Cardiac fibroblast (primary cell): ENCODE results near the gene IL18.

Experiments
- DNase-seq, 2 donors: peaks; one replicate each; pipeline versions ENCODE4 v3.0.0 to v3.0.0-alpha.2; 2010; ENCODE audit warnings: low read depth in 2 of 2
- H3K4me3 ChIP-seq, 2 donors: replicated peaks in 1 of 2; 1 replicate in 1 of 2; 2 replicates in 1 of 2; pipeline ENCODE4 v1.5.1; 2011; ENCODE audit warnings: low read depth in 2 of 2, low read length in 2 of 2, mild to moderate bottlenecking in 2 of 2, moderate library complexity in 1 of 2
- TF ChIP-seq, protein P1 (sequence below): IDR thresholded peaks from one replicate; pipeline ENCODE4 v1.5.1; 2011; ENCODE audit warnings: low read depth, mild to moderate bottlenecking, low read length, inconsistent platforms

Gene IL18

DNA sequence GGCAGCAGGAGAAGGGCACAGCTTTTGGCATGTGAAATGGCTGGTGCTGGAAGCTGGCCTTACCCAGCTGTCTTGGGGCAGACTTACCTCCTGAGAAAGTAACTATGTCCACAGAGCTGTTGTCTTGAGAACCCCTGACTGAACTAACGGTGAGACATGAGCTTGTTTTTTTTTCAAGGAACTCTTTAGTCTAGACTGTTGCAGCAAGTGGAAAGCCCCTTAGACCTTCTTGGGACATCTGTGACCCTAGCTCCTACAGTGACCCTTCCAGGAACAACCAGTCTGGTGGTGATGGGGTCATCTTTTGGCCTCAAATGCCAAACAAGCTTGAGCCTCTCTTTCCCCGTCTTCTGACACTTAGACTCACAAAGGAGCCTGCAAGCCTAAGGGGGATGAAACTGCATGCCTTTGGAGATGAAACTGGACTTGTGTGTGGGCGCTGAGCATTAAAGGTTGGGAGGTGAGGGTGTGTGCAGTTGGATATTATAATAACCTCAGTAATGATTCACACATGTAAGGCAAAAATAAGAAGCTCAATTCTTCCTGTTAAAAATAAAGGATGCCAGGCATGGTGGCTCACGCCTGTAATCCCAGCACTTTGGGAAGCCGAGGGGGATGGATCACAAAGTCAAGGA is 41.8 kb downstream of the IL18 start:
- TF ChIP-seq, protein P1, sequence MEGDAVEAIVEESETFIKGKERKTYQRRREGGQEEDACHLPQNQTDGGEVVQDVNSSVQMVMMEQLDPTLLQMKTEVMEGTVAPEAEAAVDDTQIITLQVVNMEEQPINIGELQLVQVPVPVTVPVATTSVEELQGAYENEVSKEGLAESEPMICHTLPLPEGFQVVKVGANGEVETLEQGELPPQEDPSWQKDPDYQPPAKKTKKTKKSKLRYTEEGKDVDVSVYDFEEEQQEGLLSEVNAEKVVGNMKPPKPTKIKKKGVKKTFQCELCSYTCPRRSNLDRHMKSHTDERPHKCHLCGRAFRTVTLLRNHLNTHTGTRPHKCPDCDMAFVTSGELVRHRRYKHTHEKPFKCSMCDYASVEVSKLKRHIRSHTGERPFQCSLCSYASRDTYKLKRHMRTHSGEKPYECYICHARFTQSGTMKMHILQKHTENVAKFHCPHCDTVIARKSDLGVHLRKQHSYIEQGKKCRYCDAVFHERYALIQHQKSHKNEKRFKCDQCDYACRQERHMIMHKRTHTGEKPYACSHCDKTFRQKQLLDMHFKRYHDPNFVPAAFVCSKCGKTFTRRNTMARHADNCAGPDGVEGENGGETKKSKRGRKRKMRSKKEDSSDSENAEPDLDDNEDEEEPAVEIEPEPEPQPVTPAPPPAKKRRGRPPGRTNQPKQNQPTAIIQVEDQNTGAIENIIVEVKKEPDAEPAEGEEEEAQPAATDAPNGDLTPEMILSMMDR = no peak
- H3K4me3 ChIP-seq = no peak overlapping the region
- DNase-seq = no peak

DNA sequence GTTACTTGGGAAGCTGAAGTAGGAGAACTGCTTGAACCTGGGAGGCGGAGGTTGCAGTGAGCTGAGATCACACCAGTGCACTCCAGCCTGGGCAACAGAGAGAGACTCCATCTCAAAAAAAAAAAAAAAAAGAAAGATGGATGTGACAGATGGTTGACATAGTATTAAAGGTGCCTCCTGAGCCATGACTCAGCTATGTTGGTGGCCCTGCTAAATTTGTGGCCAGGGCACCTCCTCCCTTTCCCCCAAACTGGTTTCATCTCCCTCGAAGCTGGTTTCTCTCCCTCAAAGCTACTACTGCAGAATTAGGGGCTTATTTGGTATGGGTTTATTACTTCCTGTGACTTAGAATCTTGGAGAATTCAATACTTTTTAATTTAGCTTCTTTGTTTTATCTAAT is 45.7 kb downstream of the IL18 start:
- TF ChIP-seq, protein P1 = no peak
- DNase-seq = no peak
- H3K4me3 ChIP-seq = no peak overlapping the region

DNA sequence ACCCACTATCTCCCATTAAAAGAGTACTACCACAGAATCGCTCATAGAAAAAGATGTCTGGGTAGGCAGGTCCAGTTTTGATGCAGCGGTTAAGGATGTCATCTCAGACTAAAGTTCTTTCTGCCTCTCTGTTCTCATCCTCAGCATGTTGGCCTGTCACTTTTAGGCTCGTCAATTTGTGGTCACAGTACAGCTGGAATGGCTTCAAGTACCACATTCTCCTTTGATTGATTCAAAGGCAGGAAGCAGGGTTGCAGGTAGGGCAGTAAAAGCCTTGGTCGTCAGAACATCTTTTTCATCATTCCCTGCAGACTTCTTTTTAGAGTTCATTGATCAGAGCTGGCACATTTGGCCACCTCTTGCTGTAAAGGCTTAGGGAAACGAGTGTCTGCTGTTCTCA is 48.5 kb downstream of the IL18 start:
- TF ChIP-seq, protein P1 = no peak
- no peak overlapping the region for H3K4me3 ChIP-seq
- no peak for DNase-seq

DNA sequence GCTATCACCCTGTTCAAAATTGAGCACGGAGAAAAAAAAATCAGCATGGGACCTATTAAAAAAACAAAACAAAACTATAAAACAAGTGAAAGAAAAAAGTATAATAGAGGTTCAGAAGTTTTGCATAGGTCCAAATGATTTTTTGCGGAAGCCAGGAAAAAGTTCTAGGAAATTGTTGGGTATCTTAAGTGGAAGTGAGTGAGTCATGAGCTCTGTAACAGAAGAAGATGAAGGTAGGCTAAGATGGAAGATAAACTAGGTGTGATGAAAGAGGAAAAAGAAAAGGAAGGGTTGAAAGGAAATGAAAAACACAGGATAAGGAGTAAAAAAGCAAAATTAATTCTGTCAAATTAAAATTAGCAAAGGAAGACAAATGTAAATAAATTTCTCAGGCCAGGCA is 49.4 kb downstream of the IL18 start:
- H3K4me3 ChIP-seq = no peak overlapping the region
- TF ChIP-seq, protein P1 = no peak
- DNase-seq = no peak

DNA sequence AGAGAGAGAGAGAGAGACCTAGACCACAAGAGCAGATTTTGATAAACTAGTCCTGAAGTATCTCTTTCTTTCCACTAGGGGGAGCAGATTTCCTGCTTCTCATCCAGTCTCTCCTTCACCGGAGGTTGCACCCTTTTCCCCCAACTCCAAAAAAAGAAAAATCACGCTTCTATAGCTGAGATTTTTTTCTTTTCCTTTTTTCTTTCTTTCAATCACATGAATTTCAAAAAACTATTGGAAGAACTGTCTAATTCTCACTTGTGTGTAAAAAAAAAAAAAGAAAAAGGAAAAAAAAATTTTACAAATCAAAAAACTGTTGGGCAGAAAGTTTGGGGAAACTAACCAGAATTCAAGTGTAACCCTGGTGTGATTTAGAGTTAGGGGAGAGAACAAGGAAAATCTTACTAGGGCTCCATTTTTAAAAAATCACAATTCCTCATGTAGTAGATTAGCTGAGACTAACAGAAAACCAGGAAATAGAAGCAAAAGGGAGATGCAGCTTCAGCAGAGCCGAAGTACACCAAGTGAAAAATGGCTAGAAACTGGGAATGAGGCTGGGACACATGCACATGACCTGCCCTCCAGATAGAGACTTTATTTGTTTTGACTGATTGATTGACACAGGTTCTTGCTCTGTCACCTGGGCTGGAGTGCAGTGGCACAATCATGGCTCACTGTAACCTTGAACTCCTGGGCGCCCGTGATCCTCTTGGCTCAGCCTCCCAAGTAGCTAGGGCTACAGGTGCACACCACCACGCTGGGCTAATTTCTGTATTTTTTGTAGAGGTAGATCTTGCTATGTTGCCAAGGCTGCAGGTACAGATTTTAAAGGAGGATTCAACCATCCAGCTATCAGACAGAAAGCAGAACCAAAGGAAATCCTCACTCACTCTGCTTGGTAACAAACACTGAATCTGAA is 50.1 kb downstream of the IL18 start:
- DNase-seq = peak; percentile 77 to 79

DNA sequence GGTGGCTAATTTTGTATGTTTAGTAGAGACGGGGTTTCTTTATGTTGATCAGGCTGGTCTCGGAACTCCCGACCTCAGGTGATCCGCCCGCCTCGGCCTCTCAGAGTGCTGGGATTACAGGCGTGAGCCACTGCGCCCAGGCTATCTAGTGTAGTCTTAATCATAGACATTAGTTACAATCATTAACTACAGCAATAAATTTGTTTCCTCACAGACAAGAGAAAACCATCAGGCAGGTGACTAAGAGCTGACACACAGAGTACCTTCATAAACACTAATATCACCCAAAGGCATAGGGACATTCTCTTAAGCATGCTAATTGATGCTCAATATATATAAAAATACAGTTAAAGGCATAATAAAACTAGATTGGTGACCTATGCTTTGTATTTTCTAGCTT is 57.8 kb downstream of the IL18 start:
- TF ChIP-seq, protein P1 = no peak
- DNase-seq = no peak

More for the DNA sequence above, 50.1 kb downstream of the IL18 start:
- TF ChIP-seq, protein P1 = peak; percentile 65
- no peak overlapping the region for H3K4me3 ChIP-seq

More for the DNA sequence above, 57.8 kb downstream of the IL18 start:
- H3K4me3 ChIP-seq = no peak overlapping the region
